NB4 (cell line): Measurements from ENCODE around the gene OR5B12.

Experiments used
- DNase-seq: peaks from one replicate; pipeline ENCODE4 v3.0.0; 2010; ENCODE audit warnings: low read depth
- H3K4me3 ChIP-seq: one replicate; pipeline ENCODE4 v1.5.1; 2011; ENCODE audit warnings: mild to moderate bottlenecking, low read depth, low read length, moderate library complexity
- MAX ChIP-seq: IDR thresholded peaks from 2 replicates; pipeline ENCODE4 v1.6.1; 2011; ENCODE audit warnings: low read depth, low read length
- MYC ChIP-seq: IDR thresholded peaks from 2 replicates; pipeline ENCODE4 v1.6.1; 2011; ENCODE audit warnings: low read depth, low read length
- POLR2A ChIP-seq: IDR thresholded peaks from 2 replicates; pipeline ENCODE4 v1.6.1; 2011; ENCODE audit warnings: mild to moderate bottlenecking; ENCODE audit not compliant: insufficient read length; ENCODE audit errors: extremely low read depth
- TF ChIP-seq, protein P1 (sequence below): IDR thresholded peaks from one replicate; pipeline ENCODE4 v1.5.1; 2012; ENCODE audit warnings: low read depth, low read length

Gene OR5B12

GRCh38 chr11:58442136-58442535, at the start of gene OR5B12:
Gene OR5B12, minus strand, starts transcription at chr11:58442236. Its CDS starts 2,085 bp downstream, at chr11:58440151.
- H3K4me3 ChIP-seq = no peak within 1 kb of the TSS
- DNase-seq = no peak
- TF ChIP-seq MYC = no peak
- TF ChIP-seq, protein P1, sequence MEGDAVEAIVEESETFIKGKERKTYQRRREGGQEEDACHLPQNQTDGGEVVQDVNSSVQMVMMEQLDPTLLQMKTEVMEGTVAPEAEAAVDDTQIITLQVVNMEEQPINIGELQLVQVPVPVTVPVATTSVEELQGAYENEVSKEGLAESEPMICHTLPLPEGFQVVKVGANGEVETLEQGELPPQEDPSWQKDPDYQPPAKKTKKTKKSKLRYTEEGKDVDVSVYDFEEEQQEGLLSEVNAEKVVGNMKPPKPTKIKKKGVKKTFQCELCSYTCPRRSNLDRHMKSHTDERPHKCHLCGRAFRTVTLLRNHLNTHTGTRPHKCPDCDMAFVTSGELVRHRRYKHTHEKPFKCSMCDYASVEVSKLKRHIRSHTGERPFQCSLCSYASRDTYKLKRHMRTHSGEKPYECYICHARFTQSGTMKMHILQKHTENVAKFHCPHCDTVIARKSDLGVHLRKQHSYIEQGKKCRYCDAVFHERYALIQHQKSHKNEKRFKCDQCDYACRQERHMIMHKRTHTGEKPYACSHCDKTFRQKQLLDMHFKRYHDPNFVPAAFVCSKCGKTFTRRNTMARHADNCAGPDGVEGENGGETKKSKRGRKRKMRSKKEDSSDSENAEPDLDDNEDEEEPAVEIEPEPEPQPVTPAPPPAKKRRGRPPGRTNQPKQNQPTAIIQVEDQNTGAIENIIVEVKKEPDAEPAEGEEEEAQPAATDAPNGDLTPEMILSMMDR = no peak
- TF ChIP-seq MAX = no peak
- TF ChIP-seq POLR2A = no peak

- TF ChIP-seq POLR2A = no peak
- DNase-seq = no peak
- H3K4me3 ChIP-seq = no peak overlapping the region
Measured at GRCh38 chr11:58490827-58491226, 48.8 kb upstream of the OR5B12 start.

- TF ChIP-seq POLR2A (no peak), MYC (no peak), MAX (no peak)
- TF ChIP-seq, protein P1 = no peak
- H3K4me3 ChIP-seq = no peak overlapping the region
- DNase-seq = no peak
Measured at GRCh38 chr11:58487170-58487569, 45.1 kb upstream of the OR5B12 start.

DNA sequence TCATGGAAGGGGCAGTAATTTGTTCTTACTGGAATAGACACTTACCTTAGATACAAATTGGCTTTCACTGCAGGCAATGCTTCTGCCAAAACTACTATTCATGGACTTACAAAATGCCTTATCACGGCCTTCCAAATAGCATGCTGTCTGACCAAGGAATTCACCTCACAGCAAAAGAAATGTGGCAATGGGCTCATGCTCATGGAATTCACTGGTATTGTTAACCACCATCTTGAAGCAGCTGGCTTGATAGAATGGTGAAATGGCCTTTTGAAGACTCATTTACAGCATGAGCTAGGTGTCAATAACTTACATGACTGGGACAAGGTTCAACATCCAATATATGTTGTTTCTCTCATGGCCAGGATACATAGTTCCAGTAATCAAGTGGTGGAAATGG, 43.9 kb upstream of the OR5B12 start:
- DNase-seq = no peak
- TF ChIP-seq MAX = no peak
- TF ChIP-seq POLR2A = no peak
- H3K4me3 ChIP-seq = no peak overlapping the region

GRCh38 chr11:58471892-58472291, 29.9 kb upstream of the OR5B12 start:
- H3K4me3 ChIP-seq = no peak overlapping the region
- TF ChIP-seq, protein P1 = no peak
- no peak for TF ChIP-seq MYC
- TF ChIP-seq MAX = no peak
- no peak for TF ChIP-seq POLR2A
- no peak for DNase-seq

- TF ChIP-seq MYC = no peak
- TF ChIP-seq MAX = no peak
- TF ChIP-seq, protein P1 = no peak
- no peak for TF ChIP-seq POLR2A
- DNase-seq = no peak
- H3K4me3 ChIP-seq = no peak overlapping the region
Measured at GRCh38 chr11:58466293-58466692, 24.3 kb upstream of the OR5B12 start.

DNA sequence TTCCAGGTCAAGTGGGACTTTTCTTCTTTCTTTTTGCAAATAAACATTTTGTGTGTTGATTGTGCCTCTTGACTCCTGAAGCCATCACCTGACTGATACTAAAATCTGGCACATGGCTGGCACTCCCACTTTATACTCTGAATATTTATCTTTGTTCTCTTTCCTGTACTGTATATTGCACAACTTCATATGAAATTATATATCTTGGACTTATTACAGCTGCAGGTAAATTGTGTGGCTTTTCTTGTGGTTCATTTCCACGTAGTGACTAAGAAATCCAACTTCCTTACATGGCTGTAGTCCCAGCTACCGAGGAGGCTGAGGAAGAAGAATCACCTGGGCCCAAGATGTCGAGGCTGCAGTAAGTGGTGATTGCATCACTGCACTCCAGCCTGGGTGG, 23.7 kb upstream of the OR5B12 start:
- no peak overlapping the region for H3K4me3 ChIP-seq
- DNase-seq = no peak
- TF ChIP-seq MAX (no peak), POLR2A (no peak), MYC (no peak)
- TF ChIP-seq, protein P1 = no peak
